Parathyroid adenoma (tissue), 2 donors: ENCODE data around the gene DDX17.

Experiments used
- H2AFZ ChIP-seq: fragments of 300-600 bp; sonication (generic); one replicate; pipeline ENCODE4 v1.7.0; 2017; ENCODE audit warnings: antibody characterized with exemption, mild to moderate bottlenecking
- H3K27ac ChIP-seq: fragments of 300-600 bp; sonication (generic); one replicate; pipeline ENCODE4 v1.7.0; 2017
- H3K27me3 ChIP-seq: fragments of 300-600 bp; sonication (generic); one replicate; pipeline ENCODE4 v1.7.0; 2017; ENCODE audit warnings: low read length; ENCODE audit not compliant: control insufficient read depth, insufficient read depth
- H3K36me3 ChIP-seq: fragments of 300-600 bp; sonication (generic); one replicate; pipeline ENCODE4 v1.7.0; 2017; ENCODE audit warnings: low read length; ENCODE audit not compliant: control insufficient read depth, insufficient read depth
- H3K4me1 ChIP-seq: fragments of 300-600 bp; sonication (generic); one replicate; pipeline ENCODE4 v1.7.0; 2017; ENCODE audit warnings: control low read depth
- H3K4me2 ChIP-seq: fragments of 300-600 bp; sonication (generic); one replicate; pipeline ENCODE4 v1.7.0; 2017; ENCODE audit warnings: low read length
- H3K4me3 ChIP-seq: fragments of 300-600 bp; sonication (generic); one replicate; pipeline ENCODE4 v1.7.0; 2017; ENCODE audit warnings: low read depth, low read length
- H3K79me2 ChIP-seq: fragments of 300-600 bp; sonication (generic); one replicate; pipeline ENCODE4 v1.7.0; 2017; ENCODE audit warnings: control low read depth
- H3K9ac ChIP-seq: fragments of 300-600 bp; sonication (generic); one replicate; pipeline ENCODE4 v1.7.0; 2017; ENCODE audit warnings: mild to moderate bottlenecking
- H3K9me3 ChIP-seq: fragments of 300-600 bp; sonication (generic); one replicate; pipeline ENCODE4 v1.7.0; 2017; ENCODE audit warnings: low read length; ENCODE audit not compliant: control insufficient read depth
- TF ChIP-seq, protein P1 (sequence below): fragments of 300-600 bp; sonication (generic); IDR thresholded peaks from one replicate; pipeline ENCODE4 v1.7.0; 2017; ENCODE audit warnings: antibody characterized with exemption, mild to moderate bottlenecking
- donor health status: primary hyperparathyroidism.

DDX17 gene

DNA sequence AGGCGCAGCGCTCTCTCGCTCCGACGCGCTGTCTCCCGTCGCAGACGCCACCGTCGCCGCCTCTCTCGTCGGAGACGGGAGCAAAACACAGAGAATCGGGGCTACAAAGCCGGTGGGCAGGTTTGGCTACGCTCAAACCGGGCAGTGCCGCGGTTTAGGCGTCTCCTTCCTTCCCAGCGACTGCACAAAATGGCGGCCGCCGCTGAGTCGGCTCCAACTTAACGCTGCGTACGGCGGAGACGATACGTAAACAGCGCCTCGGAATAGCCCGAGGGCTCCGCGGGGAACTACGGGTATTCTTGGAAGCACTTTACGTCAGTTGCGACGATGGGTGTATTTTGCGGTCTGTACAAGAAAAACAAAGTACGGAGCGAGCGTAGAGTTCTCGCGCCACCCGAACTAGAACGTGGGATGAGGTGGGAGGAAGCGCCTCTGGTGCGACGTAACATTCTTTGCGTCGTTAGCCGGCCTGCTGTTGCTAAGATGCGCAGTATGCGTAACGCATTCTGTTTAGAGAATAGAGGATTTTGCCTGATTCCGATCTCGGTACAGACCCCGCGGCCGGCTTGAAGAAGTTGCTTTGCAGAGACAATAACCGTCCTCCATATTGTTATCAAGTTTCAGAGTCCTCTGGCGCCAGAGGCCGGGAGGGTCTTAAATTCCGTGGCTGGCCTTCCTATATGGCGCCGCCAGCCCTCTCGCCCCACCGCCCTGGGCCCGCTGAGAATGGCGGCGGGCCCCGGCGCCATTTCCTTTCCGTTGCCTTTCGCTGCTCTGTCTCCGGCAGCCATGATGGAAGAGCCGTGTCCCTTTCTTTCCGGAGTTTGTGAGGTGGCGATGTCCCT lies at the start of gene DDX17:
DDX17 (minus strand) TSS at position 194 of the 845 bp plus-strand sequence.
- Histone ChIP-seq H3K4me3 (peak within 1 kb of the TSS; percentile 97), H3K79me2 (peaks cover 29% of the 10 kb centered on the region), H3K9me3 (no peaks in the 10 kb centered on the region), H3K4me2 (peak within 1 kb of the TSS; percentile 88), H2AFZ (peak within 1 kb of the TSS; percentile 95), H3K36me3 (peaks cover 6% of the 10 kb centered on the region), H3K27ac (peak within 1 kb of the TSS; percentile 100), H3K9ac (peak within 1 kb of the TSS; percentile 100), H3K27me3 (no peaks in the 10 kb centered on the region), H3K4me1 (peaks cover 15% of the 10 kb centered on the region)
- TF ChIP-seq, protein P1, sequence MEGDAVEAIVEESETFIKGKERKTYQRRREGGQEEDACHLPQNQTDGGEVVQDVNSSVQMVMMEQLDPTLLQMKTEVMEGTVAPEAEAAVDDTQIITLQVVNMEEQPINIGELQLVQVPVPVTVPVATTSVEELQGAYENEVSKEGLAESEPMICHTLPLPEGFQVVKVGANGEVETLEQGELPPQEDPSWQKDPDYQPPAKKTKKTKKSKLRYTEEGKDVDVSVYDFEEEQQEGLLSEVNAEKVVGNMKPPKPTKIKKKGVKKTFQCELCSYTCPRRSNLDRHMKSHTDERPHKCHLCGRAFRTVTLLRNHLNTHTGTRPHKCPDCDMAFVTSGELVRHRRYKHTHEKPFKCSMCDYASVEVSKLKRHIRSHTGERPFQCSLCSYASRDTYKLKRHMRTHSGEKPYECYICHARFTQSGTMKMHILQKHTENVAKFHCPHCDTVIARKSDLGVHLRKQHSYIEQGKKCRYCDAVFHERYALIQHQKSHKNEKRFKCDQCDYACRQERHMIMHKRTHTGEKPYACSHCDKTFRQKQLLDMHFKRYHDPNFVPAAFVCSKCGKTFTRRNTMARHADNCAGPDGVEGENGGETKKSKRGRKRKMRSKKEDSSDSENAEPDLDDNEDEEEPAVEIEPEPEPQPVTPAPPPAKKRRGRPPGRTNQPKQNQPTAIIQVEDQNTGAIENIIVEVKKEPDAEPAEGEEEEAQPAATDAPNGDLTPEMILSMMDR: peak; percentile 17

DNA sequence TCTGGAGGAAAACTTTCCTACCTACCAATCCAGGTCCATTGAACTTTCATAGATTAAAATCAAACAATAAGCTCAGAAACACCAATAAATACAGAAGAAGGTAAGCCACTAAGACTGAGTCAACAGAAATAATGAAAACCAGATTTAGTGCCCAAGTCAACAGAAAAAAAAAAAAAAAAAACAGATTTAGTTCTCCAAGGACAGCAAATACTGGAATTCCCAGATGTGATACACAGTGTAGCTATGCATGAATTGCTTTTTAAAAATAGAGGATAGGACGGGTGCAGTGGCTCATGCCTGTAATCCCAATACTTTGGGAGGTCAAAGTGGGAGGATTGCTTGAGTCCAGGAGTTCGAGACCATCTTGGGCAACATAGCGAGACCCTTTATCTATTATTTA lies 48.2 kb upstream of the DDX17 start:
- Histone ChIP-seq H3K79me2 (no peaks in the 10 kb centered on the region), H3K27ac (no peak overlapping the region), H3K4me2 (no peak overlapping the region), H3K9ac (no peak overlapping the region), H3K4me3 (no peak overlapping the region), H3K27me3 (no peaks in the 10 kb centered on the region), H3K36me3 (no peaks in the 10 kb centered on the region), H2AFZ (no peak overlapping the region), H3K4me1 (no peaks in the 10 kb centered on the region), H3K9me3 (no peaks in the 10 kb centered on the region)
- TF ChIP-seq, protein P1: no peak

DNA sequence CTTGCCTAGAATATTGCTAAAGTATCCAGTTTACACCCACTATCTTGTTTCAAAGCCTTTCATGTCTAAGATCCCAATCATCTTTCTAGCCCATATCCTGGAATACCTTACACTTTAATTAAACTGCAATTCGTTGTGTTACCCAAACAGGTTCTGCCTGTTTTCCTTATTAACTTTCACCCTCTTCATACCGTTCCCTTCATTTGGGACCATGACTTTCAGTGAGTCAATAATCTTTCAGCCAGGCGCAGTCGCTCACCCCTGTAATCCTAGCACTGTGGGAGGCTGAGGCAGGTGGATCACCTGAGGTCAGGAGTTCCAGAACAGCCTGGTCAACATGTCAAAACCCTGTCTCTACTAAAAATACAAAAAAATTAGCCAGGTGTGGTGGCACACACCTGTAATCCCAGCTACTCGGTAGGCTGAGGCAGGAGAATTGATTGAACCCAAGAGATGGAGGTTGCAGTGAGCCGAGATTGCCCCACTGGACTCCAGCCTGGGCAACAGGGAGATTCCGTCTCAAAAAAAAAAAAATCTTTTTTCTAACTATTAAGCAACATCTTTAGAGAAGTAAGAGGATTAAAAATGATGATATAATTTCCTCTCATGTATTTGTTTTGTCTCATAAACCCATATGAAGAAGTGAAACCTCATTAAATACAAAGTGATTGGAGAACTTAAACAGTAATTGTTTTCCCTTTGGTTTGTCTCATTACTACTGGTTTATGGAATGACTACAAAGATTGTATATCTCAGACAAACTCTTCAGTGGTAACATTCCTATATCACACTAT lies 43.2 kb upstream of the DDX17 start:
- no peaks in the 10 kb centered on the region for H3K36me3 ChIP-seq
- TF ChIP-seq, protein P1: no peak
- no peaks in the 10 kb centered on the region for H3K9me3 ChIP-seq
- H3K79me2 ChIP-seq: no peaks in the 10 kb centered on the region
- no peak overlapping the region for H3K4me2 ChIP-seq
- H3K4me3 ChIP-seq: peak overlapping the region; percentile 1
- no peaks in the 10 kb centered on the region for H3K27me3 ChIP-seq
- no peaks in the 10 kb centered on the region for H3K4me1 ChIP-seq
- H3K9ac ChIP-seq: no peak overlapping the region
- no peak overlapping the region for H2AFZ ChIP-seq
- H3K27ac ChIP-seq: no peak overlapping the region

DNA sequence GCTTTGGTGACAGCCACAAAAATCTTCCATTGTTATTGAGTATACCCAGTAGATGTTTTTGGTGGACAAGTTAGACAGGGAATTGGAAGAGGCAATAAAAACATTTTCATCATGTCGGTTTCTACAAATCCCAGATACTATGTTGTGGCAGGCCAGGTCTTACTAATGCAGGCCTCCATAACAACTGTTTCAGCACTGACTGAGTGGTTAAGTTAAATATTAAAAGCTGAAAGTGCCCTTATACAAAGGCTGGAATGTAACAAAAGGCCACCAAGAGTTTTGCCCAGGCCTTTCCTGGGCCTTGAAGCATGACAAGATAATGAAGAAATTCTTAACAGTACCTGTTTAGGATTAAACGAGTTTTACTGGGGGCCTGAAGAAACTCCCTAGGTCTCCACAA lies 34.6 kb upstream of the DDX17 start:
- H2AFZ ChIP-seq: no peak overlapping the region
- no peaks in the 10 kb centered on the region for H3K27me3 ChIP-seq
- H3K36me3 ChIP-seq: no peaks in the 10 kb centered on the region
- H3K4me2 ChIP-seq: no peak overlapping the region
- no peak overlapping the region for H3K4me3 ChIP-seq
- no peak overlapping the region for H3K27ac ChIP-seq
- TF ChIP-seq, protein P1: no peak
- no peak overlapping the region for H3K9ac ChIP-seq
- no peaks in the 10 kb centered on the region for H3K4me1 ChIP-seq
- H3K79me2 ChIP-seq: no peaks in the 10 kb centered on the region
- H3K9me3 ChIP-seq: peaks cover 3% of the 10 kb centered on the region
